ENCODE data around the gene LYPLA2. TPM values are rescaled to one million over a fixed set of nuclear protein-coding genes. Genes with fewer than 3 reads are reported as not detected.

The LYPLA2 gene
- total and polyA plus RNA-seq, 2 donors (not counting 3 experiments of a cell fraction or from before 2014, with no cell fraction given): 110 to 137 TPM

GRCh38 chr1:23799570-23800399, 8.8 kb downstream of the LYPLA2 start:
- dilution Hi-C loops (cut with MboI; ENCODE audit: extremely low pct_ligation_motif_present, low sequenced_read_pairs): no loop called here
- peak overlapping the region; percentile 62 for H3K27ac ChIP-seq (ENCODE audit: insufficient read depth, low read depth, low read length)
- H3K79me2 ChIP-seq (ENCODE audit: control insufficient read depth, insufficient read depth, low read length): no peaks in the 10 kb centered on the region
- DNase-seq (ENCODE audit: low read depth, low spot score) (peak; percentile 85), FAIRE-seq (peak; percentile 12)
- ChIA-PET POLR2A (interaction anchor here (0.9 to 1.8 kb wide), 5 partner anchors 8 to 25 kb away, joined by 3 to 9 read pairs (median 5); partner anchors contain the start of genes LYPLA2 and PITHD1), CTCF (interaction anchor here (0.7 to 4.6 kb wide), 6 partner anchors 8 to 28 kb away, joined by 3 to 43 read pairs (median 8); partner anchors contain the start of genes HMGCL and PITHD1)
- H4K20me1 ChIP-seq (replicated peaks; ENCODE audit: control insufficient read depth, extremely low read depth, insufficient read depth, low read length): no peaks in the 10 kb centered on the region
- TF ChIP-seq EZH2 (IDR thresholded peaks at IDR 0.05; ENCODE audit: borderline replicate concordance, low read depth, low read length, severe bottlenecking) (no peak), FOS (IDR thresholded peaks at IDR 0.05; ENCODE audit: borderline replicate concordance, insufficient read depth, low read length) (peak; percentile 78), MYC (IDR thresholded peaks at IDR 0.05; ENCODE audit: low read depth, low read length) (peak; percentile 76), MAX (IDR thresholded peaks at IDR 0.05; ENCODE audit: insufficient read depth, insufficient read length) (peak; percentile 70), JUN (IDR thresholded peaks at IDR 0.05; ENCODE audit: borderline replicate concordance, insufficient read depth, insufficient read length, low read depth) (no peak), CTCF (IDR thresholded peaks at IDR 0.05; ENCODE audit: extremely low read depth in 1 of 2, insufficient read depth in 1 of 2, low read depth in 1 of 2, low read length in 2 of 2) (no peak), GATA2 (IDR thresholded peaks at IDR 0.05; ENCODE audit: insufficient read depth, insufficient read length, low read depth, low read length) (no peak), POLR2AphosphoS5 (IDR thresholded peaks at IDR 0.05; ENCODE audit: insufficient read depth, low read depth, low read length) (peak; percentile 95), POLR2A (IDR thresholded peaks at IDR 0.05; ENCODE audit: low read depth, low read length) (peak; percentile 97)
- peaks cover 15% of the 10 kb centered on the region for H3K4me1 ChIP-seq (ENCODE audit: control insufficient read depth, extremely low read depth, insufficient read depth, low read length)
- H3K9ac ChIP-seq (replicated peaks; ENCODE audit: extremely low read depth, insufficient read depth, low read length): peak overlapping the region; percentile 87
- H3K27me3 ChIP-seq (ENCODE audit: control insufficient read depth in 2 of 2, insufficient read depth in 2 of 2, low read length in 2 of 2): no peaks in the 10 kb centered on the region
- TSS peak; percentile 74 for BruUV-seq (replicated peaks)
- intact Hi-C loops (cut with micrococcal nuclease): loop anchor here (1.0 to 5.0 kb wide), 5 partner anchors 8 to 242 kb away; partner anchors contain the start of genes ID3, LYPLA2, PITHD1 and PNRC2
- H3K9me3 ChIP-seq (replicated peaks; ENCODE audit: control insufficient read depth, insufficient read depth, low read length): no peaks in the 10 kb centered on the region
- H3K4me3 ChIP-seq (replicated peaks in 1 of 3; ENCODE audit: insufficient read depth in 1 of 3, low read depth in 1 of 3, low read length in 3 of 3): peak overlapping the region; percentile 45 to 83 (median 55)
- no peak overlapping the region for H2AFZ ChIP-seq (ENCODE audit: low read depth, low read length)
- H3K36me3 ChIP-seq (ENCODE audit: control insufficient read depth in 2 of 2, extremely low read depth in 1 of 2, insufficient read depth in 2 of 2, low read length in 2 of 2): peaks cover 0 to 27% of the 10 kb centered on the region in 2 experiments
- H3K4me2 ChIP-seq (ENCODE audit: insufficient read depth, low read length): peak overlapping the region; percentile 56
- no peaks in the 10 kb centered on the region for H3K9me1 ChIP-seq (replicated peaks; ENCODE audit: control insufficient read depth, extremely low read depth, insufficient read depth, low read length)
